WERI-Rb-1 (cell line): ENCODE results near the gene DMRT2.

Experiments used
- DNase-seq: peaks from one replicate; pipeline ENCODE4 v3.0.0-alpha.2; 2020
- H3K27ac ChIP-seq: fragments of 250-450 bp; sonication (Bioruptor Pico); 2 replicates; pipeline ENCODE4 v1.5.1; 2020; ENCODE audit warnings: mild to moderate bottlenecking, moderate library complexity
- H3K27me3 ChIP-seq: fragments of 250-450 bp; sonication (Bioruptor Pico); 2 replicates; pipeline ENCODE4 v1.5.1; 2021; ENCODE audit warnings: mild to moderate bottlenecking, low read depth, moderate library complexity; ENCODE audit not compliant: insufficient read depth, severe bottlenecking
- H3K36me3 ChIP-seq: fragments of 250-450 bp; sonication (Bioruptor Pico); 2 replicates; pipeline ENCODE4 v1.5.1; 2020; ENCODE audit warnings: mild to moderate bottlenecking, moderate library complexity
- H3K4me3 ChIP-seq: 2 replicates; pipeline ENCODE4 v1.5.1; 2011; ENCODE audit warnings: low read depth, mild to moderate bottlenecking, control low read depth, low read length
- H3K9me3 ChIP-seq: fragments of 250-450 bp; sonication (Bioruptor Pico); 2 replicates; pipeline ENCODE4 v1.5.1; 2021; ENCODE audit warnings: mild to moderate bottlenecking, moderate library complexity; ENCODE audit not compliant: severe bottlenecking
- TF ChIP-seq, protein P1 (sequence below): IDR thresholded peaks from 2 replicates; pipeline ENCODE4 v1.5.1; 2011; ENCODE audit warnings: low read depth, mild to moderate bottlenecking, control low read depth, inconsistent platforms, low read length

DMRT2 gene

DNA sequence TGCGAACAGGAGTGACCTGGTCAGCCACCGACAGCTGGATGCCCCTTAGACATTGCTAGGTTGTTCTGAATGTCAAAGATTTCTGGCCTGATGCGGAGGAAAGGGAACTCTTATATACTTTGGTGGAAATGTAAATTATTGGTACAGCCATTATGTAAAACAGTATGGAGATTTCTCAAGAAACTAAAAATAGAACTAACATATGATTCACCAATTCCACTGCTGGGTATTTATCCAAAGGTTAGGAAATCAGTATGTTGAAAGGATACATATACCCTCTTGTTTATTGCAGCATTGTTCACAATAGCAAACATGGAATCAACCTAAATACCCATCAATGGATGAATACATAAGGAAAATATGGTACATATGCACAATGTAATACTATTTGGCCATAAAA lies 41.9 kb upstream of the DMRT2 start:
- Histone ChIP-seq H3K9me3 (no peaks in the 10 kb centered on the region), H3K4me3 (no peak overlapping the region), H3K27ac (no peak overlapping the region), H3K36me3 (no peaks in the 10 kb centered on the region), H3K27me3 (no peaks in the 10 kb centered on the region)
- TF ChIP-seq, protein P1, sequence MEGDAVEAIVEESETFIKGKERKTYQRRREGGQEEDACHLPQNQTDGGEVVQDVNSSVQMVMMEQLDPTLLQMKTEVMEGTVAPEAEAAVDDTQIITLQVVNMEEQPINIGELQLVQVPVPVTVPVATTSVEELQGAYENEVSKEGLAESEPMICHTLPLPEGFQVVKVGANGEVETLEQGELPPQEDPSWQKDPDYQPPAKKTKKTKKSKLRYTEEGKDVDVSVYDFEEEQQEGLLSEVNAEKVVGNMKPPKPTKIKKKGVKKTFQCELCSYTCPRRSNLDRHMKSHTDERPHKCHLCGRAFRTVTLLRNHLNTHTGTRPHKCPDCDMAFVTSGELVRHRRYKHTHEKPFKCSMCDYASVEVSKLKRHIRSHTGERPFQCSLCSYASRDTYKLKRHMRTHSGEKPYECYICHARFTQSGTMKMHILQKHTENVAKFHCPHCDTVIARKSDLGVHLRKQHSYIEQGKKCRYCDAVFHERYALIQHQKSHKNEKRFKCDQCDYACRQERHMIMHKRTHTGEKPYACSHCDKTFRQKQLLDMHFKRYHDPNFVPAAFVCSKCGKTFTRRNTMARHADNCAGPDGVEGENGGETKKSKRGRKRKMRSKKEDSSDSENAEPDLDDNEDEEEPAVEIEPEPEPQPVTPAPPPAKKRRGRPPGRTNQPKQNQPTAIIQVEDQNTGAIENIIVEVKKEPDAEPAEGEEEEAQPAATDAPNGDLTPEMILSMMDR: no peak
- DNase-seq: no peak

DNA sequence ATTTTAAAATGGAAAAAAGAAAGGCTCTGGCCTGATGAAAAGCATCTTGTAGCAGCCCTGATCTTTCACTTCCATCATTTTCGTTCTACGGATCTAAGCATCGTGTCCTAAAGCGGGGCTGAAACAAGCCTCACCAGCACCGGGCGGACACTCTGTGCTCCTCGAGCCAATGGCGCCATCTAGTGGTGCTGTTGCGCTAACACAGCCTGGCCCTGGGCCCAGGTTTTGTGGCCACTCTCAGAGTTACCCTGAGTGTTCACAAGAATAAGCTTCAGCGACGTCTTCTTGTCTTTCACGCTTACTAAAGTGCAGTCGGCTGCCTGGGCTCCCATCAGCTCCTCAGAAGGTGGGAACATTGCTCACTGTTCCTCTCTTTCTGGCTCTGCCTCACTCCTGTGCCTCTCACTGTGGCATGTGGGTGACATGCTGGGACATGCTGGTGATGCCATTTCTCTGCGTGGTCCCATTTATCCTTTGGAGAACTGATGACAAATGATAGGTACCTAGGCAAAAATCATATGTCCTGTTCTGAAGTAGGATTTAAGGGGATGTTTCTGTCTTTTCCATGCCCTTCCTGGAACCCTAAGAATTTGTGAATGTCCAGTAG lies 41.0 kb upstream of the DMRT2 start:
- Histone ChIP-seq H3K36me3 (no peaks in the 10 kb centered on the region), H3K9me3 (no peaks in the 10 kb centered on the region)
- DNase-seq: peak; percentile 81

DNA sequence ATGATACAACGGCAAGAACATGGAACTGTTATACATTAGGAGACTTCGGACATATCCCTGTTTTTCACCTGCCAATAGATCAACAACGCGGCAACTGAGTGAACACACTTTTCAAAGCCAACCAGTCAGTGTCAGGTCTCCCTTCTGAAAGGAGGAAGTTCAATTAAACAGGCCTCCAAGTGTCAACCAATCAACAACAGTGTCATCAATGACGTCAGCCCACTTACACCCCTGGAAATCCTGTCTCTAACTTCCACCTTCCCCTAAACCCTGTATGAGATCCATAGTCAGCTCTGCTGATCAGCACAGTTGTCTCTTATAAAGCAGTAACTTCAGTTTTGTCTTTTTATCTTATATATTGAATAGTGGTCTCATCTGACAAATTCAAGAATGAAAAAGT lies 37.1 kb upstream of the DMRT2 start:
- no peak overlapping the region for H3K27ac ChIP-seq

More for the DNA sequence above, 41.0 kb upstream of the DMRT2 start:
- Histone ChIP-seq H3K4me3 (no peak overlapping the region), H3K27ac (peak overlapping the region; percentile 59; the same call in 1 of the 2 replicates), H3K27me3 (no peaks in the 10 kb centered on the region)
- TF ChIP-seq, protein P1: peak; percentile 96

DNA sequence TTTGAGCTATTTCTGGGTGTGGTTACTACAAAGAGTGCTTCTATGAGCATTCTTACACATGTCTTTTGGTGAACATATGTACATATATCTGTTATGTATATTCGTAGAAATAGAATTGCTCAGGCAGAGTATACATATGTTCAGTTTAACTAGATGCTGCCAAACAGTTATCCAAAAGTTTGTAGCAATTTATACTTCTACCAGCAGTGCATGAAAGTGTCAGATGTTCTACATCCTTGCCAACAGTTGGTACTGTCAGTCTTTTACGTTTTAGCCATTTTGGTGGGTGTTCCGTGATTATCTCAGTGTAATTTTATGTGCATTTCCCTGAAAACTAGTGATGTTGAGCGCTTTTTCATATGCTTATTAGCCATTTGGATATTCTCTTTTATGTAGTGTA lies 35.9 kb upstream of the DMRT2 start:
- TF ChIP-seq, protein P1: no peak
- DNase-seq: no peak
- Histone ChIP-seq H3K9me3 (no peaks in the 10 kb centered on the region), H3K36me3 (no peaks in the 10 kb centered on the region), H3K4me3 (no peak overlapping the region), H3K27me3 (no peaks in the 10 kb centered on the region), H3K27ac (no peak overlapping the region)

More for the DNA sequence above, 37.1 kb upstream of the DMRT2 start:
- H3K4me3 ChIP-seq: no peak overlapping the region
- no peaks in the 10 kb centered on the region for H3K9me3 ChIP-seq
- no peaks in the 10 kb centered on the region for H3K27me3 ChIP-seq
- no peaks in the 10 kb centered on the region for H3K36me3 ChIP-seq
- TF ChIP-seq, protein P1: no peak
- DNase-seq: no peak

DNA sequence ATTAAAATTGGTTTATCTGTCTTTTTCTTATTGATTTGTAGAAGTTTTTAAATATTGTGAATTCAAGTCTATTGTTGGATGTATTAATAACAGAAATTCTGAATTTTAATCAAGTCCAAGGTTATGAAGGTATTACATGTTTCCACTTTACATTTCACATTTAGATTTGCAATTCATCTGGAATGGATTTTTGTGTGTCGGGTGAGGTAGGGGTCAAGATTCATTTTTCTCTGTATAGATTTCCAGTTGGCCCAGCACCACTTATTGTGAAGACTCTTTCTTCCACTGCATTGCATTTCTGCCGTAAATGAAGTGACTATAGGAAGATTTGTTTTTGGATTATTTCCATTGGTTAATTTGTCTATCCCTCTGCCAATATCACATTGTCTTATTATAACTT lies 35.5 kb upstream of the DMRT2 start:
- no peaks in the 10 kb centered on the region for H3K36me3 ChIP-seq
- TF ChIP-seq, protein P1: no peak
- no peak for DNase-seq
- H3K4me3 ChIP-seq: no peak overlapping the region
- no peaks in the 10 kb centered on the region for H3K27me3 ChIP-seq
- H3K9me3 ChIP-seq: no peaks in the 10 kb centered on the region
- H3K27ac ChIP-seq: no peak overlapping the region

DNA sequence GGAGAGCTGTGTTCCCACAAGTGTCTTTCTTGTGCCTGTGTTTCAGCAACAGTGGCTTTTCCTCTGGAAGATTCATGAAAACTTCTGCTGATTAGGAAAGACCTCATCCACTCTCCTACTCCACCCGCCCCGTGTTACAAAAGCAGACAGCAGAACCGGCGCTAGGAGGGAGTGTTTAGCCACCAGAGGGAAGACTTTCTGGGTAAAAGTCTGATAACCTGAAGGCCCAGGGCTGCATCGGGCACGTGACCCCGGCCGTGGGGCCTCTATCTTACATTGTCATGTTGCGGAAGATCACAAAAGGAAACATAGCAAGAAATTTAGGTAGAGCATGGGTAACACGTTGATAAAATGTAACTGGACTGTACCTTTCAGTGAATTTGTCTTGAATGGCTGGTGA lies 32.0 kb upstream of the DMRT2 start:
- no peak overlapping the region for H3K4me3 ChIP-seq
- no peaks in the 10 kb centered on the region for H3K36me3 ChIP-seq
- no peaks in the 10 kb centered on the region for H3K27me3 ChIP-seq
- no peak overlapping the region for H3K27ac ChIP-seq
- TF ChIP-seq, protein P1: peak; percentile 29; the same call in 1 of the 2 replicates
- DNase-seq: peak; percentile 21
- peaks cover 2% of the 10 kb centered on the region for H3K9me3 ChIP-seq
